Stimulated activated CD4-positive, alpha-beta T cell treated with anti-CD3 and anti-CD28 coated beads, TNF-alpha, amount 100 ng/mL, for 24 hours (primary cell): Measurements from ENCODE around the gene TNNI2.

Source experiments
- DNase-seq, 3 experiments: peaks; one replicate each; pipeline ENCODE4 v3.0.0-alpha.2; 2020; ENCODE audit warnings: low read depth in 3 of 3

TNNI2 gene

DNA sequence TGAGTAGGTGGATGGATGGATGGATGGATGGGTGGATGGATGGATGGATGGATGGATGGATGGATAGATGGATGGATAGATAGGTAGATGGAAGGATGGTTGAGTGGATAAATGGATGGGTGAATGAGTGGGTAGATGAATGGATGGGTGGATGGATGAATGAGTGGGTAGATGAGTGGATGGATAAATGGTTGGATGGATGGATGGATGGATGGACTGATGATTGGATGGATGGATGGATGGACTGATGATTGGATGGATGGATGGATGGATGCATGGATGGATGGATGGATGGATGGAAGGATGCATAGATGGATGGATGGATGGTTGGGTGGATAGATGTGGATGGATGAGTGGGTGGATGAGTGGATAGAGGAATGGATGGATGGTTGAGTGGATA, 17.2 kb upstream of the TNNI2 start:
- DNase-seq: no peak

DNA sequence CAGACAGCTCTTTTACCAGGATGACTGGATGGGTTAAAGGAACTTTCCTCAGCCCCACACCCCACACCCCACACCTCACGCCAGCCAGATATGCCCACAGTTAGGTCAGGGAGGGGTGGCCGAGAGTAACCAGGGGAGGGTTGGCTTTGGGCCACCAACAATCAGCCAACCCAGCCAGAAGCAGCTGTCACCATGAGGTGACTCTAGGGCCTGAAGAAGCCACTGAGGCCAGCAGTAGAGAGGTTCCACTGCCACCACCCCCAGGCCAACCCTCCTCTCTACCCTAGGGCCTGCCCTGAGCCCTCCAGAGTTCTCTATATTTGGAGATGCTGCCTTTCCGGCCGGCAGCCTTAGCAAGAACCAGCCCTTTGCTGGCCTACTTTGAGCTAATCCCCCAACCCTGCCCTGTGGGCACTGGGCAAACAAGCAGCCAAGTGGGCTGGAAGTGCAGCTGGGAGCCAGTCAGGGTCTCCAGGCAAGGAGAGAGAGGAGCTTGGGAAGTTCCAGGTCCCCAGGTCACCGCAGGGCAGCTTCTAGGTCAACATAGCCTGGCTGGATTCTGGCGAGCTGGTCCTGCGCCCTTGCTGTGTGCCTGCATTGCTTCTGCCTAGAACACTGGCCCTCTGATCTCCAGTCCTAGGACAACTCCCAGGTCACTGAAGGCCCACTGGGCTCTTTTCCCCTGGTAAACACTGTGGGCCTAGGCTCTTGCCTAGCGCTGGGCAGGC, 16.0 kb upstream of the TNNI2 start:
- no peak for DNase-seq

DNA sequence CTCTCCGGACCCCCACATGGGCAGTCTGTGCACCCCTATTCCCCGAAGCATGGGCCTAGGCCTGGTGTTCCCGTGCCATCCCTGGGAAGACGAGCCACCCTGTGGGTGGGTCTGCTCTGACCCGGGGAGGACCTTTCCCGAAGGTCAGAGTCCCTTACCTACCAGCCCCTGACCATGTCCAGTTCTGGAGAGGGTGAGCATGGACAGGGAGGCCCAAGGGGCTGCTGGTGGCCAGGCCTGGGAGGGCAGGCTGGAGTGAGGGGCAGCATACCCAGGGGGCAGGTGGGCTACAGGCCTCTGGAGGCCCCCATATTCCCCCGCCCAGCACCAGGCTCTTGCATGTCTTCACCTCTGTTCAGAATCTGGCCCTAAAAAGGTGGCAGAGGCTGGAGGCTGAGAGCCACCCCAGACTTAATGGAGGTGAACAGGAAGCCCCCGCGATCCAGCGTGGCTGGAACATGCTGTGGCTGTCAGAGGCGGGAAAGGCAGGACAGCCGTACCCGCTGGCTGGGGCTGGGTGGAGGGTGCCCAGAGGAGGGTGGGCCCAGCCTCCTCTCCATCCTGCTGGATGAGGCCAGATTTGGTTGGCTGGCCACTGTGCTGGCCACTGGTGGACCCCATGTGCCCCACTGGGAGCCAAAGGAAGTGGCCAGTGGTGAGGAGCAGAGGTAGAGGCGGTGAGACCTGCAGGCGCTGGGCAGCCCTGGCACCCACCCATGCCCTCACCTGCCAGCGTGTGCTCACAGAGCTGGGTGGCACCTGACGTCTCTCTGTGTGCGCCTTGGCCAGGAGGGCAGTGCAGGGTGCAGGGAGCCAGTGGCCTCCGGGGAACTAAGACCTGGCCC, 15.2 kb upstream of the TNNI2 start:
- DNase-seq: no peak

DNA sequence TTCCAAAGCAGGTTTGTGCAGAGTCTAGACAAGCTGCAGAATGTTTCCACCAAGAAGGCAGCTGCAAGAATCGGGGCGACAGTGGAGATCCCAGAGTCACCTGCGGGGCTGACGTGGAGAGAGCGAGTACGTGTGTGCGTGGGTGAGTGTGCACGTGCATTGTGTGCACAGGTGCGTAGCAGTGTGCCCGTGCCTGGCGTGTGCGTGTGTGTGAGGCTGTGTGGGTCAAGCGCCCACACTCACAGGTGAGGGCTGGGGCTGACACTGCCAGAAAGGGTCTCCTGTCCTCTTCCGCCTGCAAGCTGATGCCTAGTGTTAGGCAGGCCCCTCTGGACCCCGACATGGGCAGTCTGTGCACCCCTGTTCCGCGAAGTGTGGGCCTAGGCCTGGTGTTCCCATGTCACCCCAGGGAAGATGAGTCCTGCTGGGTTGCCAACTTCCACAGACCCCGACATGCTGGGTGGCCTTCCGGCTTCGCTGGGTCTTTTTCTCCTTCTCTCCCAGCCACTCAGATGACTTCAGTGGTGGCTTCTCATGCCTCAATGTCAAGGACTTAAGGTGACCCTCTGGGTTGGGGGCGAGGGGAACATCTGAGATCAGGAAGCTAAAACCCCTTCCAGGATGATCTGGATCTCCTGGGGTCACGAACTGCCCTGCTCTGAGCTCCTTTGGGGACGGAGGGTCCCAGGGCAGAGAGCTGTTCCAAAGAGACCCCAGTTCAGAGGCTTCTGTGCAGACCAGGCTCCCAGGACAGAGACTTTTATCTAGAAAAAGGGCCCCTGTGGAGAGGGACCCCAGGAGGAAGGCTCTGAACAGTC, 14.4 kb upstream of the TNNI2 start:
- DNase-seq: no peak

DNA sequence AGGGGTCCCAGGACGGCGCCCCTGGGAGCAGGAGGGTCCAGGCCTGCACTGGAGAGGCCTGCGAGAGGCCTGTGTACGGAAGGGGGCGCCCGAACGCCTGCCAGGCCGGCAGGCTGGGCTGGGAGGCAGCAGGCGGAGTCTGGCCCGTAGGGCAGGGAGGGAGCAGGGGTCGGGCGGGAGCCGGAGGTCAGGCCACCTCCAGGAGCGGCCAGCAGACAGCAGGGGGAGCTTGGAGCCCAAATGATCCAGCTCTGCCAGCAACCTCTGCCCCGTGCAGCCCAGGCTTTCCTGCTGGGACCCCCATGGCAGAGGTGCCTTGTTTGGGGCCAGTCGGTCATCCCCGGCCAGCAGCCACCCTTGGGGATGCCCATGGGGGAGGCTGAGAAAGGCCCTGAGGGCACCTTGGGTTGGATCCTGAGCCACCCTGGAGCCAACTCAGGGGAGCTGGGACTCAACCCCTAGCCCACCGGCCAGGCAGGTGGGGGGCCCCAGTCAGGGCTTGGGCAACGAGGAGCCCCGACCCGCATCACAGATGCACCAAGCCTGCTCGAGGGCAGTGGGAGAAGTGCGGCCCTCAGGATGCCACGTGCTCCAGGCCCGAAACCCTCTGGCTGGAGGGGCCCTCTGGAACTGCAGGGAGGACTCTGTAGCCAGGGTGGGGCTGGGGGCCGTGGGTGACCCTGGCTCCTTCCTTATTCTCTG, 13.6 kb upstream of the TNNI2 start:
- peak in 1 of 3 experiments; percentile 17 for DNase-seq

DNA sequence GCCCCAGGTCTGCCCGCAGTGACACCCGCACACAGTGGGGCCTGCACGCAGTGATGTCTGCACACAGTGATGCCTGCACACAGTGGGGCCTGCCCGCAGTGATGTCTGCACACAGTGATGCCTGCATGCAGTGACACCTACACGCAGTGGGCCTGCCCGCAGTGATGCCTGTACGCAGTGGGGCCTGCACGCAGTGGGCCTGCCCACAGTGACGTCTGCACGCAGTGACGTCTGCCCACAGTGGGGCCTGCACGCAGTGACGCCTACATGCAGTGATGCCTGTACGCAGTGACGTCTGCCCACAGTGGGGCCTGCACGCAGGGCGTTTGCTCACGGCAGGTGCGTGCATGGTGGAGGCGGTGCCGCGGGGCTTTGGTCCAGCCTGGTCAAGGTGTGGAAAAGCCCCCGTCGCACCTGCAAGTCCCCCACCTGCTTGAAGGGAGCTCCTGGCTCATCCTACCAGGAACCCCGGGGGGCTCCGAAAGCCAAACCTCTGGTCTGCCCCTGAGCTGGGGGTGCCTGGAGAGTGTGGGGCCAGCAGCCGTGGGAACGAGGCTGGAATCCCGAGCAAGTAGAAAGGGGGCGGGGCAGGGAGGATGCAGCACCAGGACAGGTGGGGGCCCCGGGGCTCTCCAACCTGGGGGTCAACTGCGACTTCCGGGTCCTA, 12.9 kb upstream of the TNNI2 start:
- DNase-seq: no peak

DNA sequence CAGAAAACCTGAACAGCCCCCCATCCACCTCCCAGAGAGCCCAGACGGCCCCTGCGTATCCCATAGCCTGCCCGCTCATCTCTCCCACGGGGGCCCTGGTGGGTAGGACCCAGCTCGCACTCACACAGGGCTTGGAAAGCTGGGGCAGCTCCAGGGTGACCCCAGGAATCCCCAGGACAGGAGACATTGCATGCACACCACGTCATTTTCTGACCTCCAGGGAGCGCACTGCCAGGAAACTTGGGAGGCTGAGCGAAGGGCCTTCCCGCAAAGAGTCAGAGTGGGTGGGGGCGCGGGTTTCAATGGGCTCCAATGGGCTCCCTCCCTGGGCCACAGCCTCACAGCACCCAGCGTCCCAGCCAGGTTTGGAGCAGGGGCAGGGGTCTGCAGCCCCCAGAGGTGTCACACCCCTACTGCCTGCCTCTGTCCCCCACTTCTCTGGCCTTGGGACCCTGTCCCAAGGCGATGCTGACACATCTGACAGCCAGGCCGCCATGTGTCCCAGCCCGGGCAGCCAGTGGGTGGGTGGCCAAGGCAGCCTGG, 12.2 kb upstream of the TNNI2 start:
- no peak for DNase-seq

DNA sequence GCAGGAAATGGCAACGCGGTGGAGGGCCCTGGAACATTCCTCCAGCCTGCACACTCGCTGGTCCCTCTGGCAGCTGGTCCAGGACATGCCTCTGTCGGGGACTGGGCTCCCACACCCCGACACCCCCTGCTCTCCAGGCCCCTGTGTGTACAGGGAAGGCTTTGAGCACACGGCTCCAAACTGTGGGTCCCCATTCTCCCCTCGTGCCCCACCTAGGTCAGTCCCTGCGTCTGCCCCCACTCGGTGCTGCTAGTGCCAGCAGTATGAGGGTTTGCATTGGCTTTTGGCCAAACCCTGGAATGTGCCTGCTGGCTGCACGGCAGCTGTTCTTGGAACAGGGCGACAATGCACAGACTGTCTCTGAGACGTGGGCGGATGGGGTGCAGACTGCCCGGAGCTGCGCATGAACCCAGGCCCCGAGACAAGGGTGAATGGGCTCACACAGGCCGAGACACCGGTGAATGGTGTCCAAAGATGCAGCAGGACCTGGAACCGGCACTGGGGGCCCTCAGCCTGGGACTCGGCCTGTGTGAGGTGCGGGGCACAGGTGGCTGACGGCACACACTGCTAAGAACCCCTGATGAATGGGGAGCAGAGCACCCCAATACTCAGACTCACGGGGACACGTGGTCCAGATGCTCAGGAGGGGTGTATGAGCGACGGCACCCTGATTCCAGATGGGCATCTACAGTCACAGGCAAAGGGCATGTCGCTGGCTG, 11.5 kb upstream of the TNNI2 start:
- no peak for DNase-seq

DNA sequence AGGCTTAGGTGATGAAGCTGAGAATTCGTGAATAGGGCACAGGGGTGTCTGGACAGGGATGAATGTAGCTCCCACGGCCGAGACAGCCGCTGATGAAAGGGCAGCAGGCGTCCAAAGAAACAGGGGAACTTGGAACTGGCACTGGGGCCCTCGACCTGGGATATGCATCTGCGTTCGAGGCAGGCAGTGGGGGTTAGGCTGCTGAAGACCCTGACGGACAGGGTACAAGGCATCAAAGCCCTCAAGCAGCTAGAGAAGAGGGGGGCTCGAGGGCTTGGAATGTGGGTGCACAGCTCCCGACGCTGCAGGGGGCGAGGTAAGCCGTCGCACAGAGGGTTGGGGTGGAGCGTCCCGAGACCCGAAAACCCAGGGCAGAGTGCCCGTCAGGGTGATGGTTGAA, 10.8 kb upstream of the TNNI2 start:
- no peak for DNase-seq

DNA sequence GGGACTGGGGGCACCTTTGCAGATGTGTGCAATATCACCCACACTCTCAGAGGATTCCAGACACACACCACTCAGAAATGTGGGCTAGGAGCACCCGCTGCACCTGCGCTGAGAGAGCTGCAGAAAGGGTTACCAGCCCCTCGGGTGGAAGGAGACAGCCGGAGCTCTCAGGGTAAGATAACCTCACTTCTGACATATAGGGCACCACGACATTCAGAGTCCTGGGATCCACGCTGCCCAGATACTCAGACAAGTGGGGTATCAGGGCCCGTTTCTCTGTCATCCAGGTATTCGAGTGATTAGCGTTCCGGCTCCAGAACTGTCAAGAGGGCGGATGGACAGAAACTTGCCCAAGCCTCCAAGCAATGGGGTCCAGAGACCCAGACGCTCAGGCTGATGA, 10.2 kb upstream of the TNNI2 start:
- DNase-seq: no peak

DNA sequence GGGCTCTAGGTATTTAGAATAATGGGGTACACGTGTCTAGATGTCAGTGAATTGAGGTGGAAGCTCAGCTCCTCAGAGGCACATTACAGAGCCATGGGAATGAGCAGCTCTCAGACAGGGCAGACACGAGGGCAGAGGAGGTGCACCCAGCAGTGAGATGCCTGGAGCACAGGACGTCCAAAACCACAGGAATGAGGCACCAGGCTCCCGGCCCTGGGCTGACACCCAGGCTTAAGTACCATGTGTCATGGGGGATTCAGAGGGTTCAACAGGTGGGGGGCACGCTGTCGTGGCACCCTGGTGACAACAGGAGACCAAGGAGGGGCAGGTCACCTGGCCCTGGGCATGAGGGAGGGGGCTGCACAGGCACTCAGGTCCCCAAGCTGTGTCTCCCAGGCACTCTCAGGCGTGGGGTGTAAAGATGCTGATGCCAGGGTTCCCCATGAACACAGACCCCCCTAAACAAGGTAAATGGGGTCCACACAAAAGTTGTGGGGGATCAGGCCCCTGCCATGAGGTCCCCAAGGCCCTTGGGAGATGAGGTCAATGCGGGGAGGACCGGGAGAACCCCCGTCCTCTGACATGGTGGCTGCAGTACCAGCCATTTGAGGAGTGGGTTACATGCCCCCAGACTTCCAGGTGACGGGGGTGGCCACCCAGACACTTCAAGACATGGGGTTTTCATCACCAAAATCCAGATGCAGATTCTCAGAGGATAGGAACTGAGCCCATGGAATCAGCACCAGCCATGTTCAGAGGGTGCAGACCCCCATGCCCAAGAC, 9.6 kb upstream of the TNNI2 start:
- DNase-seq: no peak

DNA sequence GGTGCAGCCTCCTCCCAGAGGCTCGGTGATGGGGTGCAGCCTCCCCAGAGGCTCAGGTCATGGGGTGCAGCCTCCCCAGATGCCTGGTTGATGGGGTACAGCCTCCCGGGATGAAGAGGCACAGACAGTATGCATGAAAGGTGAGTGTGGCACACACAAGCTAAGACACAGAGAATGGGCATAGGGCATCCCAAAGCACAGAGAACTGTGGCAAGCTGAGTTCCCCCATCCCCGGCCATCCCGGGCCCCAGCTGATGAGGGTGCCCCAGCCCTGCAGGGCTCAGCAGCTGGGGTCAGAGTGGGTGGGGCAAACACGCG, 8.8 kb upstream of the TNNI2 start:
- DNase-seq: no peak

DNA sequence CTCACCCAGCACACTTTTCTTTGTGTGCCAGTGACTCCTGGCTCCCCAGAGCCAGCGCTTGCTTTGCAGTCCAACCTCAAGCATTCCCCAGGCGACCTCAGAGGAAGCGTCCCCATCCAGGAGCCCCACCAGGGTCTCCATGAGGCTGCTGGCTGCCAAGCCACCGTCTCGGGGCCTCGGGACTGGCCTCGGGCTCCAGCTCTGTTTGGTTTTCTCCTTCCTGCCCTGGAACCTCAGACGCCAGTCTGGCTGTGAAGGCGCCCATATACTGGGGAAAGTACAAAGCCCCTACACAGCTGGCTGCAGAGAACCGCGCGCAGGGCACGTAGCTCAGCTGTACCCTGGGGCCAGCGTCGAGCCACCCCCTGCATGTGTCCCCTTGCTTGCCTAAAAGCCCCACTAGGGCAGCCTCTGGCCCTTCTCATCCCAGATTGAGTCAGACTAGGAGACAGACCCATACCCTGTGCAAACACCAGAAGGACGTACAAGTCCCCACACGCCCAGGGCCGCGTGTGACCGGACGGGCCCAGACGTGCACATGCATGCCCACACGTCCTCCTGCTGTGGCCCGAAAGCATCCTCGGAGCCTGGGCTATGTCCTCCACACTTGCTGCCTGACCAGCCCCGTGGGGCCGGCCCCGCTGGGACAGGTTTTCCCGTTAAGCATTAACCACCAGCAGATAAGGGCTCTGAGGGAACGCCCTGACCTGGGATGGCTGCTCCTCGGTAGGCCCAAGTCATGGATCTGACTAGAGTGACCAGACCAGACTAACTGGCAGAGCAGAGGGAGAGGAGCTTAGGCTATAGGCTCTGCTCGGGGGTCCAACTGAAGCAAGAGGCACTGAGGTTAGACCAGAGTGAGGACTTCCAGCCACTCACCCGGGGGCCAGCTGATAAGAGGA, 8.2 kb upstream of the TNNI2 start:
- DNase-seq: no peak

DNA sequence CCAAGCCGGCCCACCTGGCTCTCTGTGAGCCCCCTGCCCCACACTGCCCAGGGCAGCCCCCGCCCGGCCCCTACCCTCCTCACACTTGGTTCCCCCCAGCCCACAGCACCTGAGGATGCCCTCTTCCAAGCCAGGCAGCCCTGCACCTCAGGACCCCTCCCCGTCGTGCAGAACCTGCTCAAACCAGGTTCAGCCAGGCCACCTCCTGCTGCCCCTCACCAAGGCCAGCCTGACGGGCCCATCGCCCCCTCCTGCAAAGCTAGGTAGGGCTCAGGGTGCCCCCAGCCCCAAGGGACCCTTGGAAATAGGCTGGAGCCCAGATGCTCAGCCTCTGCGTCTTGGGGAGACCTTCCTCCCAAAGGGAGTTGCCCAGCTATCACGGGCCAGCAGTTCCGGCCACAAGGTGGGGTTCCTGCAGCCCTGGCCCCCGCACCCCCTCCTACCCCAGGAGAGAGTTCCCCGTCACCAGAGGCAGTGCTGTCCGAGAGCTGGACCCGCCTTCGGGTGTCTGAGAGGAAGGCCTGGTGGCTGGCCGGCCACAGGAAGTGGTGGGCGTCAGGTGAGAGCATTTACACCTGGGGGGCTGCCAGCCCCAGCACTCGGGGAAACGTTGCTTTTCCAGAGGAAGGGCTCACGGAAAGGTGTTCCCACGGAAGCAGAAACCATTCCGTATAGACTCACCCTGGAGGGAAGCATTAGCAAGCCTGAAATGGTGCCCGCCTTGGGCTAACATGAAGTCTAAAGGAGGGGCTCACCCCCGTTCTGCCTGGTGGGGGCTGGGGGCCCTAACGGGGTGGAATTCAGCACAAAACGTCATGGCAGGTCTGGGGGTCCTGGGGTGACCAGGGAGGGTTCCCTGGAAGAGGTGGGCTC, 7.2 kb upstream of the TNNI2 start:
- DNase-seq: no peak

DNA sequence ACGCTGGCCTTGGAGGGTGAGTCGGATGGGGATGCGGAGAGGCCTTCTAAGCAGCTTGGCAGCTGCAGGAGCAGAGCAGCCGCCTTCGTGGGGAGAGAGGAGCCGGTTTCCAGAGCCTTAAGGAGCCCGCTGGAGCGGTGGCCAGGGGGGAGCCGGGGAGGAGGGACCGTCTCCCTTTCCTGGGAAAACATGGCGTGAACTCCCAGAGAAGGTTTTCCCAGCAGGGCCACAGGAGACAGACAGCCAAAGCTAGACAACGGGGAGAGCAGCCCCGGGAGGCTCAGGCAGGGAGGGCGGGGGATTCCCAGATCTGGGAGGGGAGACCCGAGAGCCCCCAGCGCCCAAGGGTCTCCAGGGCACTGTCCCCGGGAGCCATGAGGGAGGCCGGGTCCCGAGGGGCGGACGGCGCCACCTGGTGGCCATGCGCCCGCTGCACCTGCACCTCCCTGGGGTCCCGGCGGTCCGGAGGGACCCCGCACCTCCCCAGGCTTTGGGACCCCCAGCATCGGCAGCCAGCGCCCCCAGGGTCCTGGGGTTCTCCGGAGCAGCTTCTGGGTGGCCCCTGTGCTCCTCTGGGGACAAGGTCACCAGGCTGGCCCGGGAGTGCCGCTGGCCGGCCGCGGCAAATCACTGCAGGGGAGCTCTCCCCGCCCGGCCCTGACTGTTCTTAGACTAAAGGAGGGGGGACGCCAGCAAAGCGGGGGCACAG, 6.4 kb upstream of the TNNI2 start:
- peak; percentile 34 to 51 (median 44) for DNase-seq

DNA sequence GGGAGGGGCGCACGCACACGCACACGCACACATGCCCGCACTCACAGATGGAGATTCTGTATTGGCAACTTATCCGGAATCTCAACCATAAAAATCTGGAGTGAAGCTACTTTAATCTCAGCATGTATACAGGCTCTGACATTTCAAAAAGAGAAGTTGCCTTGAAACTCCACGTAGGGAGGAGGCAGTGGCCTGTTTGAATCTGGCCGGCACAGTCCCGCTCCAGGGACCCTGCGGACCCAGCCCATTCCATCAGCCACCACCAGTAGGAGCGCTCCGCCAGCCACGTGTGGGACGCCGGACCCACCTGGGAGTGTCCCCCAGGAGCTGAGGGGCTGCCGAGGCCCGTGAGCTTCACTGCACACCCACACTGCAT, 5.9 kb upstream of the TNNI2 start:
- no peak for DNase-seq

DNA sequence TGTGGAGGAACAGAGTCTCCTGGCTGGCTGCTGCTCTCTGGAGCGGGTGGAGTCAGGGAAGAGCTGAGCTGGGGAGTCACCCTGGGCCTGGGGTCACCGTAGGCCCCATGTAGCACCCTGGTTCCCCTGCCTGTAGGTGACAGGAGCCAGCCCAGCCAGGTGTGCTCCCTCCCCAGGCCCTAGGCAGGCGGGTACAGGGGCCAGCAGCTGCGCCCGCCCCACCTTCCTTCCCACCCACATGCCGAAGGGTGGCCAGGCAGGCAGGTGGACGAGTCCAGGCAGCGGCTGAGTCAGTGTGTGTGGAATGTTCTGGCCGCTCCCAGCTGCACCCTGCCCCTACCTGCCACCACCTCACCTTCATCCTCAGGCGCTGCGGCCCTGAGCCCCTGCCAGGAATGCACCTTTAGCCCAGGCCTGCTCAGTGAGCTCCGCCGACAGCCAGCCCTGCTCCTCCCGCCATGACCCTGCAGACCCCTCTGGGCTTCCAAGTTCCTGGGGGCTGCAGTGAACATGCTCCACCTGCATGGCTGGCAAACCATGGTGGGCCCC, 4.6 kb upstream of the TNNI2 start:
- DNase-seq: no peak
